DMS79 (cell line): ENCODE measurements around the gene GPR35.

Experiments
- DNase-seq: peaks from one replicate; lab custom pipeline; 2025; lab: John Stamatoyannopoulos, UW

The GPR35 gene

GRCh38 chr2:240624011-240624949, 1.0 kb upstream of the GPR35 start:
- DNase-seq, result no peak

- DNase-seq, result no peak
Observed at GRCh38 chr2:240626531-240627300, 1.4 kb downstream of the GPR35 start.

- no peak for DNase-seq
Observed at GRCh38 chr2:240627736-240628506, 2.6 kb downstream of the GPR35 start.

- DNase-seq, result no peak
Observed at GRCh38 chr2:240628507-240628807, 3.2 kb downstream of the GPR35 start.

GRCh38 chr2:240628808-240629618, 3.7 kb downstream of the GPR35 start:
- DNase-seq, result no peak

- no peak for DNase-seq
Observed at GRCh38 chr2:240629619-240629967, 4.3 kb downstream of the GPR35 start.

- DNase-seq, result no peak
Observed at GRCh38 chr2:240629968-240630770, 4.9 kb downstream of the GPR35 start.

GRCh38 chr2:240630771-240631547, 5.7 kb downstream of the GPR35 start:
- no peak for DNase-seq

- DNase-seq, result no peak
Observed at GRCh38 chr2:240631548-240632305, 6.4 kb downstream of the GPR35 start.

- DNase-seq, result no peak
Observed at GRCh38 chr2:240632306-240632721, 7.0 kb downstream of the GPR35 start.

GRCh38 chr2:240635121-240635997, 10.1 kb downstream of the GPR35 start:
- no peak for DNase-seq

- no peak for DNase-seq
Observed at GRCh38 chr2:240635998-240636547, 10.8 kb downstream of the GPR35 start.

GRCh38 chr2:240636563-240637115, 11.4 kb downstream of the GPR35 start:
- no peak for DNase-seq

- DNase-seq, result no peak
Observed at GRCh38 chr2:240637116-240637900, 12.0 kb downstream of the GPR35 start.

GRCh38 chr2:240637901-240638345, 12.6 kb downstream of the GPR35 start:
- DNase-seq, result no peak

GRCh38 chr2:240638512-240639160, 13.4 kb downstream of the GPR35 start:
- no peak for DNase-seq
